Kidney (tissue), 14 donors: Measurements from ENCODE around the gene FPGS. TPM values are rescaled to one million over a fixed set of nuclear protein-coding genes. Genes with fewer than 3 reads are reported as not detected.
"Not testable (repeated sequence)": the region's sequence is repeated elsewhere in the genome, so short reads cannot be mapped to it uniquely, and the experiment has no call there.

Experiments used
- DNase-seq, 5 donors: peaks; one replicate each; pipeline ENCODE4 v3.0.0-alpha.2; 2013 to 2020
- FAIRE-seq: peaks from 2 replicates; lab custom pipeline; 2012; peaks lifted over from hg19 to GRCh38; lab: Jason Lieb, UNC
- H3K27ac ChIP-seq, 2 donors: one replicate each; pipeline ENCODE4 v1.7.0; 2013; ENCODE audit warnings: low read depth in 2 of 2, low read length in 2 of 2, inconsistent platforms in 1 of 2
- H3K27me3 ChIP-seq: one replicate; pipeline ENCODE4 v1.7.1; 2013; ENCODE audit warnings: low read length, inconsistent platforms; ENCODE audit not compliant: control insufficient read depth, insufficient read depth
- H3K36me3 ChIP-seq, 3 donors: one replicate each; pipeline versions ENCODE4 v1.7.0 to v1.7.1; 2013; ENCODE audit warnings: low read length in 3 of 3, control low read depth in 1 of 3, inconsistent platforms in 1 of 3; ENCODE audit not compliant: insufficient read depth in 3 of 3, control insufficient read depth in 2 of 3
- H3K4me1 ChIP-seq, 3 donors: one replicate each; pipeline versions ENCODE4 v1.7.0 to v1.7.1; 2013; ENCODE audit warnings: low read length in 3 of 3, inconsistent platforms in 1 of 3, low read depth in 1 of 3; ENCODE audit not compliant: control insufficient read depth in 2 of 3, insufficient read depth in 2 of 3
- H3K4me3 ChIP-seq, 3 donors: one replicate each; pipeline versions ENCODE4 v1.7.0 to v1.8.1; 2013; ENCODE audit warnings: low read length in 3 of 3, control low read depth in 1 of 3, inconsistent platforms in 1 of 3
- H3K9ac ChIP-seq, 3 donors: one replicate each; pipeline versions ENCODE4 v1.7.0 to v1.7.1; 2013; ENCODE audit warnings: low read length in 3 of 3, control low read depth in 1 of 3, inconsistent platforms in 1 of 3
- H3K9me3 ChIP-seq, 3 donors: one replicate each; pipeline versions ENCODE4 v1.7.0 to v1.7.1; 2013; ENCODE audit warnings: low read length in 3 of 3, control low read depth in 1 of 3, inconsistent platforms in 1 of 3; ENCODE audit not compliant: control insufficient read depth in 2 of 3, insufficient read depth in 1 of 3
- CTCF ChIP-seq: IDR thresholded peaks from 3 replicates; pipeline ENCODE4 v1.5.1; 2012; ENCODE audit warnings: mild to moderate bottlenecking, moderate library complexity, borderline replicate concordance; ENCODE audit not compliant: insufficient read depth; ENCODE audit errors: extremely low read depth
- intact Hi-C: fragments of 100-400 bp; cut with DNase I; formaldehyde crosslinking; loops from one replicate; pipeline ENCODE4 v1.11.1; 2022
- polyA plus RNA-seq: library from polyadenylated mRNA; stranded (reverse); fragments of 350-450 nt; fragmentation: Illumina TruSeq; extraction: RNeasy Lipid Tissue Mini Kit (QIAGEN cat#74804); gene quantifications from one replicate; pipeline ENCODE4 v1.2.3, GENCODE V29; 2014; ENCODE audit warnings: low read depth, low replicate concordance; ENCODE audit not compliant: insufficient read depth
- total RNA-seq: library from RNA; stranded (reverse); fragmentation: NEBNext Ultra II Directional; extraction: Animal tissue kit (Norgen Biotek cat#: 25700); gene quantifications from one replicate; pipeline ENCODE4 v1.2.1, GENCODE V29; 2021
- donor health status: control.
- donor health status: control.
- donor health status: control.
- donor health status: control.
- donor health status: control.
- donor health status: DM: yes; HTN: yes; CAD: no.
- donor health status: Normal renal cell carcinoma (clear cell type).

Gene FPGS
- total and polyA plus RNA-seq, 2 donors from 2014 or later = 44.0 to 77.2 TPM

DNA sequence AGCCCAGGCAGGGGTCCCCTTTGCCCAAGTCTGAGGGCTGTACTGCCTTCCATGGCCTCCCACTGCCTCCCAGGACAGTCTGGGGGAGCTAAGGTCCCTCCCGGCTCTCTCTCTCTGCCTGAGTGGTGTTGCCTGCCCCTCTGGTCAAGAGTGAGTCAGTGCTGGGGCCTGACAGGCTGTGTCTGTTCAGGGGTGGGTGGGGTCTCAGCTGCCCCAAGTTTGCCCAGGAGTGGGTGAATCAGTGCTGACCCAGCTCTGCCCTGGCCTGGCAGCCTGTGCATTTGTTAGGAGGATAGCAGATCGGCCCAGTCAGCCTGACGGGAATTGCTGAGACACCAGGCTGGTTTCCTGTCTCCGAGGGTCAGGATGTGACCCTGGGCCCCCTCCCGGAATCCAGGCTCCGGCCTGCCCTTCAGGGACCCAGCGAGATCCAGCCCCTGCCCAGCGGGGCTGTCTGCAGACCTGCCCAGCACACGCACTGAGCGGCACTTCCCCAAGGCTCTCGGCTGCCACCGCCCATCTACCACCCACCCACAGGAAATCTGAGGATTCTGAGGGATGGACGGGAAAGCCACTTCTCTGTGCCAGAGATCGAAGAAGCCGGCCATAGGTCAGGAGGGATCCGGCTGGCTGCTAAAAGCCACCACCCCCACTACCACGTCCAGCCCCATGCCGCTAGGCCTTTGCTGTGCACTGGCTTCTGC lies 35.8 kb downstream of the FPGS start:
- peaks cover 0 to 56% (median 14%) of the 10 kb centered on the region in 3 donors for H3K4me1 ChIP-seq
- no peak for FAIRE-seq

DNA sequence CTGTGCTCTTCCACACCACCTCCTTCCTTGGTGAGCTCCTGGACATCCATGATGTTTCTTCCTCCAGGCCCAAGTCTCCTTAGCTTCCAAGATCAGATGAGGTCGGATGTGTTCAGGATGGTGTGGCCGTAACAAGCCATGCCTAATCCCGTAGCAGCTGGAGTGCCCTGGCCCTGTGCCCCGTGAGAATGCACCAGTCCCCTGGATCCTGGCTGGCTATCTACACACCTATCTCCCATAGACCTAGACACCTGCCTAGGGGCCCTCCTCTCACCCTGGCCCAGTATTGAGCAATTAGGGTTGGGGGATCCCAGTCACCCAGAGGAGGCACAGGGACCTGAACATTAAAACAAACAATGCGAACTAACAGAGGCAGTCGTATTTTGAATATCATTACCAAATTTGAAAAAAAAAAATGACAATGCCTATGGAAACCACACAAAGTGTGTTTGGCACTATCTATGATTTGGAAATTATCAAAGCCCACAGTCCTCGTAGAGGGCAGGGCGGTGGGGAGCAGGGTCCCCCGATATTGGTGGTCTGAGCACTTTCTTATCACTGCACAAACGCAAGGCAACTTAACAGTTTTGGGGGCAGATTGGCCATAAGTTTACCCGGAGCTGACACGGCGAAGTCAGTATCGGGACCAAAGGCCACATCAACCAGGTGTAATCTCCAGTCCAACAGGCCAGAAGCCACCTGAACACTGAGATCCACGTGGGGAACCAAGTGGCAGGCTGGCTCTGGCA lies 38.6 kb downstream of the FPGS start:
- no peak for TF ChIP-seq CTCF
- H3K4me1 ChIP-seq = peaks cover 2 to 50% (median 14%) of the 10 kb centered on the region in 3 donors
- H3K9ac ChIP-seq = no peak overlapping the region

More for the DNA sequence above, 35.8 kb downstream of the FPGS start:
- no peaks in the 10 kb centered on the region for H3K27me3 ChIP-seq
- peak overlapping the region in 1 of 3 donors; percentile 59 for H3K9ac ChIP-seq
- peak overlapping the region; percentile 81 to 83 for H3K27ac ChIP-seq
- H3K9me3 ChIP-seq = no peaks in the 10 kb centered on the region
- peaks cover 0 to 7% (median 0%) of the 10 kb centered on the region in 3 donors for H3K36me3 ChIP-seq
- TF ChIP-seq CTCF = no peak
- intact Hi-C loops = no loop called here
- no peak overlapping the region for H3K4me3 ChIP-seq
- DNase-seq = peak in 4 of 5 donors; percentile 48 to 96 (median 62)

DNA sequence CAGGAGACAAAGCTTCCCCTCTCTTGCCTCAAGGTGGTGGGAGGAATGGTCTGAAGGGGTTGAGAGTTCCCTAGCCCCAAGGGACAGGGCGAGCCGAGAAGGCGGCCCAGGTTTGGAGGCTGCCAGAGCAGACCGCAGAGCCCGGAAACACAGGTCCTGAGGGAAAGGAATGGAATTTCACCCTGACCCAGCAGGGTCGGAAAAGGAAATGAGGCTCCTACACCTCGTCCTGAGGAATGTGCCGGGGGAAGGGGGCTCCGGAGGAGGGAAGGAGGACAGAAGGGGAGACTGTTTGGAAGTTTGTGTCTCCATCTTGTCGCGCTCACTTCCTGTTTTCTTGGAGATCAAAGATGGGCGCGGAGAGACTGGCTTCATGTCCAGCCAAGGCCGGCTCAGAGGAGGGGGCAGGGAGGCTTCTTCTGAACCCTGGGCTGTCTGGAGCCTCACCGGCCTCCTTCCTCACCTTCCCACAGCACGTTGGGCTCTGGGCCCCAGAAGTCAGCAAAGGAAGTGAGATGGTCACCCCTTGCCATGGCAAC lies 42.2 kb downstream of the FPGS start:
- H3K27ac ChIP-seq = peak overlapping the region; percentile 90 to 91
- peaks cover 0 to 6% (median 0%) of the 10 kb centered on the region in 3 donors for H3K9me3 ChIP-seq
- peak in 3 of 5 donors; percentile 48 to 78 (median 53) for DNase-seq
- intact Hi-C loops = no loop called here
- peaks cover 0 to 11% (median 0%) of the 10 kb centered on the region in 3 donors for H3K36me3 ChIP-seq
- H3K4me3 ChIP-seq = no peak overlapping the region
- peaks cover 2 to 35% (median 3%) of the 10 kb centered on the region in 3 donors for H3K4me1 ChIP-seq
- FAIRE-seq = no peak
- peak overlapping the region in 1 of 3 donors; percentile 58 for H3K9ac ChIP-seq
- H3K27me3 ChIP-seq = no peaks in the 10 kb centered on the region
- no peak for TF ChIP-seq CTCF

More for the DNA sequence above, 38.6 kb downstream of the FPGS start:
- Histone ChIP-seq H3K36me3 (peaks cover 0 to 7% (median 0%) of the 10 kb centered on the region in 3 donors), H3K27me3 (no peaks in the 10 kb centered on the region), H3K27ac (peak overlapping the region; percentile 8 to 16), H3K4me3 (no peak overlapping the region), H3K9me3 (no peaks in the 10 kb centered on the region)
- no peak for DNase-seq
- no peak for FAIRE-seq
- intact Hi-C loops = no loop called here

GRCh38 chr9:127845619-127846018 lies 42.9 kb downstream of the FPGS start:
- H3K9me3 ChIP-seq, H3K27me3 ChIP-seq, FAIRE-seq, intact Hi-C loops, H3K4me3 ChIP-seq, DNase-seq: not testable (repeated sequence)
- peaks cover 0 to 16% (median 0%) of the 10 kb centered on the region in 3 donors for H3K36me3 ChIP-seq
- peak overlapping the region; percentile 90 to 91 for H3K27ac ChIP-seq
- peak overlapping the region in 1 of 3 donors; percentile 58 for H3K9ac ChIP-seq
- peaks cover 2 to 32% (median 3%) of the 10 kb centered on the region in 3 donors for H3K4me1 ChIP-seq
